Neural crest cell (in vitro differentiated cells): ENCODE results near the gene FLACC1. TPM values are rescaled to one million over a fixed set of nuclear protein-coding genes. Genes with fewer than 3 reads are reported as not detected.

ENCODE experiments used
- DNase-seq: peaks from one replicate; pipeline ENCODE4 v3.0.0; 2021; ENCODE audit warnings: low read depth, mixed read lengths, low spot score
- H3K27ac Mint-ChIP-seq: one replicate; pipeline ENCODE4 v1.8.0; 2021; ENCODE audit warnings: mild to moderate bottlenecking, mixed read lengths; ENCODE audit not compliant: unreplicated experiment
- H3K27me3 Mint-ChIP-seq: 2 replicates; pipeline ENCODE4 v1.8.0; 2021; ENCODE audit warnings: low read depth, mild to moderate bottlenecking, mixed read lengths
- H3K36me3 Mint-ChIP-seq: 2 replicates; pipeline ENCODE4 v1.8.0; 2021; ENCODE audit warnings: low read depth, mild to moderate bottlenecking, mixed read lengths
- H3K4me1 Mint-ChIP-seq: 2 replicates; pipeline ENCODE4 v1.8.0; 2021; ENCODE audit warnings: mixed read lengths
- H3K4me3 Mint-ChIP-seq: one replicate; pipeline ENCODE4 v1.8.0; 2021; ENCODE audit warnings: mild to moderate bottlenecking, mixed read lengths
- H3K9me3 Mint-ChIP-seq: 2 replicates; pipeline ENCODE4 v1.8.0; 2021; ENCODE audit warnings: mixed read lengths
- total RNA-seq: library from RNA; stranded (reverse); gene quantifications from 2 replicates; pipeline ENCODE4 v1.2.1, GENCODE V29; 2021
- TF ChIP-seq, protein P1 (sequence below): fragments of 200-600 bp; sonication (generic); conservative IDR thresholded peaks from 2 replicates; pipeline ENCODE4 v1.5.0; 2021; ENCODE audit warnings: antibody characterized with exemption, mild to moderate bottlenecking

FLACC1 gene
- total RNA-seq, 1 donor from 2014 or later = 1.0 TPM

GRCh38 chr2:201250741-201251140 is 106.4 kb downstream of the FLACC1 start:
- Mint-ChIP-seq H3K9me3 (no peaks in the 10 kb centered on the region), H3K27me3 (no peaks in the 10 kb centered on the region), H3K4me1 (no peaks in the 10 kb centered on the region), H3K27ac (no peak overlapping the region), H3K4me3 (no peak overlapping the region), H3K36me3 (no peaks in the 10 kb centered on the region)
- TF ChIP-seq, protein P1, sequence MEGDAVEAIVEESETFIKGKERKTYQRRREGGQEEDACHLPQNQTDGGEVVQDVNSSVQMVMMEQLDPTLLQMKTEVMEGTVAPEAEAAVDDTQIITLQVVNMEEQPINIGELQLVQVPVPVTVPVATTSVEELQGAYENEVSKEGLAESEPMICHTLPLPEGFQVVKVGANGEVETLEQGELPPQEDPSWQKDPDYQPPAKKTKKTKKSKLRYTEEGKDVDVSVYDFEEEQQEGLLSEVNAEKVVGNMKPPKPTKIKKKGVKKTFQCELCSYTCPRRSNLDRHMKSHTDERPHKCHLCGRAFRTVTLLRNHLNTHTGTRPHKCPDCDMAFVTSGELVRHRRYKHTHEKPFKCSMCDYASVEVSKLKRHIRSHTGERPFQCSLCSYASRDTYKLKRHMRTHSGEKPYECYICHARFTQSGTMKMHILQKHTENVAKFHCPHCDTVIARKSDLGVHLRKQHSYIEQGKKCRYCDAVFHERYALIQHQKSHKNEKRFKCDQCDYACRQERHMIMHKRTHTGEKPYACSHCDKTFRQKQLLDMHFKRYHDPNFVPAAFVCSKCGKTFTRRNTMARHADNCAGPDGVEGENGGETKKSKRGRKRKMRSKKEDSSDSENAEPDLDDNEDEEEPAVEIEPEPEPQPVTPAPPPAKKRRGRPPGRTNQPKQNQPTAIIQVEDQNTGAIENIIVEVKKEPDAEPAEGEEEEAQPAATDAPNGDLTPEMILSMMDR = no peak
- no peak for DNase-seq

- Mint-ChIP-seq H3K36me3 (no peaks in the 10 kb centered on the region), H3K9me3 (no peaks in the 10 kb centered on the region), H3K27me3 (no peaks in the 10 kb centered on the region), H3K4me3 (no peak overlapping the region), H3K27ac (no peak overlapping the region), H3K4me1 (no peaks in the 10 kb centered on the region)
- DNase-seq = no peak
- TF ChIP-seq, protein P1 = no peak
Observed at GRCh38 chr2:201249889-201250288, 107.3 kb downstream of the FLACC1 start.

- no peak for DNase-seq
- H3K27me3 Mint-ChIP-seq = no peaks in the 10 kb centered on the region
- no peaks in the 10 kb centered on the region for H3K4me1 Mint-ChIP-seq
- H3K9me3 Mint-ChIP-seq = no peaks in the 10 kb centered on the region
- TF ChIP-seq, protein P1 = no peak
- no peak overlapping the region for H3K27ac Mint-ChIP-seq
- no peaks in the 10 kb centered on the region for H3K36me3 Mint-ChIP-seq
- no peak overlapping the region for H3K4me3 Mint-ChIP-seq
Observed at GRCh38 chr2:201248288-201248844, 108.8 kb downstream of the FLACC1 start.

GRCh38 chr2:201246280-201246679 is 110.9 kb downstream of the FLACC1 start:
- Mint-ChIP-seq H3K4me1 (no peaks in the 10 kb centered on the region), H3K27ac (no peak overlapping the region), H3K27me3 (no peaks in the 10 kb centered on the region), H3K36me3 (no peaks in the 10 kb centered on the region), H3K9me3 (peaks cover 7% of the 10 kb centered on the region), H3K4me3 (no peak overlapping the region)
- no peak for DNase-seq
- TF ChIP-seq, protein P1 = no peak

DNA sequence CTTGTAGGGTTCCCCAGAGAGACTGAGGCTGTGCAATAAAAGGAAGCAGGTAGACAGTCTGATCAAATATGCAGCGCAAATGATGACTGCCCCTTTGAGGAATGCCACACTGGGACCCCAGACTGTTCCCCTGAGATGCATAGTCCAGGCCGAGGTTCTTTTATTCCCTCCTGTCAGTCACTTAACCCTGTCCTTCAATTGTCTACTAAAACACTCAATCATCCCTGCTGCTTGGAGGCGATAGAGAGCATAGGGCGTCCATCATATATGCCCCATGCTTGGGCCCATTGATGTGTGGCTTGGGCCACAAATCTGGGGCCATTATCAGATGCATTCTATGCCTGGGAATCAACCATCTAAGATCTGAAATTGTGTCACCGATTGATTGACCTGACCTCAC is 112.3 kb downstream of the FLACC1 start:
- no peak overlapping the region for H3K27ac Mint-ChIP-seq
- no peak overlapping the region for H3K4me3 Mint-ChIP-seq
- DNase-seq = no peak
- H3K36me3 Mint-ChIP-seq = no peaks in the 10 kb centered on the region
- H3K9me3 Mint-ChIP-seq = peaks cover 9% of the 10 kb centered on the region
- H3K27me3 Mint-ChIP-seq = no peaks in the 10 kb centered on the region
- TF ChIP-seq, protein P1 = no peak
- H3K4me1 Mint-ChIP-seq = no peaks in the 10 kb centered on the region
